HUES6 (cell line): Measurements from ENCODE around the gene SLC39A10.
A peak's percentile ranks its signal among the peaks of the same experiment; 100 is the strongest.

Experiments
- H3K27ac ChIP-seq: 2 replicates; pipeline ENCODE4 v1.7.0; 2013; ENCODE audit warnings: low read depth, mild to moderate bottlenecking, low read length, inconsistent platforms
- H3K27me3 ChIP-seq: 2 replicates; pipeline ENCODE4 v1.6.1; 2013; ENCODE audit warnings: low read length; ENCODE audit not compliant: control insufficient read depth, insufficient read depth
- H3K36me3 ChIP-seq: 2 replicates; pipeline ENCODE4 v1.6.1; 2013; ENCODE audit warnings: low read length; ENCODE audit not compliant: control insufficient read depth, insufficient read depth
- H3K4me1 ChIP-seq: 2 replicates; pipeline ENCODE4 v1.6.1; 2013; ENCODE audit warnings: low read length; ENCODE audit not compliant: control insufficient read depth, insufficient read depth
- H3K4me3 ChIP-seq: 2 replicates; pipeline ENCODE4 v1.5.1; 2013; ENCODE audit warnings: low read depth, low read length
- H3K9ac ChIP-seq: one replicate; pipeline ENCODE4 v1.6.1; 2013; ENCODE audit warnings: mild to moderate bottlenecking, low read length
- H3K9me3 ChIP-seq: 2 replicates; pipeline ENCODE4 v1.6.1; 2013; ENCODE audit warnings: low read depth, low read length; ENCODE audit not compliant: control insufficient read depth, insufficient read depth

Gene SLC39A10

DNA sequence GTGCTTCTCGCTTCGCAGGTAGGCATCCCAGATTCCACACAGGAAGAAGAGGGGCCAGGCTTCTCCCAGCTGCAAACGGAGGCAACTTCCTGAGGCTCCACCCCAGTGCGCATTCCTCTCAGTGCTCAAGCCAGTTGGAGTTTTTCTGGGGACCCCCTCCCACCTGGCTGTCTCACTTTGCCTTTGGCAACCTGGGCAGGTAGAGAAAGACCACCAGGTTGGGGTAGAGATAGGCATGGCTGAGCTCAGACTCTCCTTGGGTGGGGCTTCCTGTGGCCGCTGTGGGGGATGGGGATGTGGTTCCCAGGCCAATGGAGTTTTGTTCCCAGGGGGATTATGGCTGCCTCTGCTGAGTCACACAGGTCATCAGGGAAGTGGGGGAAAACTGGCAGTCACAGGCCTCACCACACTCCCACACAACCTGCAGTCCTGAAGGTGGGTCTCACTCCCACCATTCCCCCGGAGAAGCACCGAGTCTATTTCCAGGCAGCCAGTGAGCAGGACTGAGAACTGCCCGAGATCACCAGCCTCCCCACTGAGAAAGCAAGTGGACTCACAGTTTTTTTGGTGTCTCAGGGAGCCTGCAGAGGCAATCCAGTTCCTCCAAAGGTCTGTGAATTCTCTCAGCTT is 38.1 kb downstream of the SLC39A10 start:
- no peak overlapping the region for H3K4me3 ChIP-seq
- H3K4me1 ChIP-seq, result peaks cover 17% of the 10 kb centered on the region
- peaks cover 11% of the 10 kb centered on the region; the same call in 1 of the 2 replicates for H3K9me3 ChIP-seq
- peak overlapping the region; percentile 63 for H3K27ac ChIP-seq
- H3K9ac ChIP-seq, result peak overlapping the region; percentile 58
- H3K36me3 ChIP-seq, result 0 out of 2 replicates have a peak, but pooled peaks cover 5% of the 10 kb centered on the region
- H3K27me3 ChIP-seq, result no peaks in the 10 kb centered on the region

DNA sequence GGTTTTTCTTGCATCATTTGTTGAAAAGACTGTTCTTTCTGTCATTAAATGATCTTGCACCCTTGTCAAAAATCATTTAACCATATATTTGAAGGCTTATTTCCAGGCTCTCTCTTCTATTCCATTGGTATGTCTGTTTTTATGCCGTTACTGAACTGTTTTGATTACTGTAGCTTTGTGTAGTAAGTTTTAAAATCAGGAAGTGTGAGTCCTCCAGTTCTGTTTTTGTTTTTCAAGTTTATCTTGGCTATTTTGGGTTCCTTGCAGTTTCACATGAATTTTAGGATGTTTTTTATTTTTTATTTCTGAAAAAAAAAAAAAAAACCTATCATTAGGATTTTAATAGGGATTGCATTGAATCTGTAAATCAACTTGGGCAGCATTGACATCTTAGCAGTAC is 39.0 kb downstream of the SLC39A10 start:
- H3K27ac ChIP-seq, result no peak overlapping the region
- no peak overlapping the region for H3K4me3 ChIP-seq
- peaks cover 16% of the 10 kb centered on the region; the same call in 1 of the 2 replicates for H3K9me3 ChIP-seq
- 0 out of 2 replicates have a peak, but pooled peaks cover 2% of the 10 kb centered on the region for H3K36me3 ChIP-seq
- H3K27me3 ChIP-seq, result no peaks in the 10 kb centered on the region
- H3K9ac ChIP-seq, result no peak overlapping the region
- H3K4me1 ChIP-seq, result peaks cover 17% of the 10 kb centered on the region

DNA sequence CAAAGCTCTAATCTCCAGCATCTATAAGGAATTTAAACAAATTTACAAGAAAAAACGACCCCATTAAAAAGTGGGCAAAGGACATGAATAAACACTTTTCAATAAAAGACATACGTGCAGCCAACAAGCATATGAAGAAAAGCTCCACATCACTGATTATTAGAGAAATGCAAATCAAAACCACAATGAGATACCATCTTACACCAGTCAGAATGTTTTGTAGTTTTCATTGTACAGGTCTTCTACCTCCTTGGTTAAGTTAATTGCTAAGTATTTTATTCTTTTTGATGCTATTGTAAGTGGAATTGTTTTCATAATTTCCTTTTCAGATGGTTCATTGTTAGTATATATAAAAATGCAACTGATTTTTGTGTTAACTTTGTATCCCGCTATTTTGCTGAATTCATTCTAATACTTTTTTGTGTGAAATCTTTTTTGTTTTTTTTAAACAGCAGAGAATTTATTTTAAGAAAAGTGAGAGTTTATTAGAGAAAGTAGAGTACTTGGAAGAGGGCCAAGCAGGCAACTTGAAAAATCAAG is 40.7 kb downstream of the SLC39A10 start:
- peaks cover 17% of the 10 kb centered on the region for H3K4me1 ChIP-seq
- H3K36me3 ChIP-seq, result 0 out of 2 replicates have a peak, but pooled peaks cover 2% of the 10 kb centered on the region
- H3K27ac ChIP-seq, result no peak overlapping the region
- no peak overlapping the region for H3K9ac ChIP-seq
- no peak overlapping the region for H3K4me3 ChIP-seq
- peaks cover 12% of the 10 kb centered on the region; the same call in 1 of the 2 replicates for H3K9me3 ChIP-seq
- H3K27me3 ChIP-seq, result no peaks in the 10 kb centered on the region

DNA sequence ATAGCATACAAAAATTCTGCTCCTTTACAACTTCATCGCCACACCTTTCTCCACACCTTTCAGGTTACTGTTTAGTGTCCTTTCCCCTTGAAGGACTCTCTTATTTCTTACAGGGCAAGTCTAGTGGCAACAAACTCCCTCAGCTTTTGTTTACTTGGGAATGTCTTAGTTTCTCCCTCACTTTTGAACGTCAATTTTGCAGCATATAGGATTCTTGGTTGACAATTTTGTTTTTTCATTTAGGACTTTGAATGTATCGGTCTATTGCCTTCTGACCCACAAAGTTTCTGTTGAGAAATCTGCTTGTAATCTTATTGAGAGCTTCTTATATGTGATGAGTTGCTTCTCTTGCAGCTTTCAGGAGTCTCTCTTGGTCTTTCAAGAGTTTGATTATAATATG is 43.5 kb downstream of the SLC39A10 start:
- no peak overlapping the region for H3K9ac ChIP-seq
- H3K27ac ChIP-seq, result no peak overlapping the region
- H3K36me3 ChIP-seq, result 0 out of 2 replicates have a peak, but pooled peaks cover 2% of the 10 kb centered on the region
- H3K9me3 ChIP-seq, result peaks cover 8% of the 10 kb centered on the region; the same call in 1 of the 2 replicates
- peaks cover under 1% of the 10 kb centered on the region; the same call in 1 of the 2 replicates for H3K4me1 ChIP-seq
- H3K4me3 ChIP-seq, result no peak overlapping the region
- H3K27me3 ChIP-seq, result no peaks in the 10 kb centered on the region

DNA sequence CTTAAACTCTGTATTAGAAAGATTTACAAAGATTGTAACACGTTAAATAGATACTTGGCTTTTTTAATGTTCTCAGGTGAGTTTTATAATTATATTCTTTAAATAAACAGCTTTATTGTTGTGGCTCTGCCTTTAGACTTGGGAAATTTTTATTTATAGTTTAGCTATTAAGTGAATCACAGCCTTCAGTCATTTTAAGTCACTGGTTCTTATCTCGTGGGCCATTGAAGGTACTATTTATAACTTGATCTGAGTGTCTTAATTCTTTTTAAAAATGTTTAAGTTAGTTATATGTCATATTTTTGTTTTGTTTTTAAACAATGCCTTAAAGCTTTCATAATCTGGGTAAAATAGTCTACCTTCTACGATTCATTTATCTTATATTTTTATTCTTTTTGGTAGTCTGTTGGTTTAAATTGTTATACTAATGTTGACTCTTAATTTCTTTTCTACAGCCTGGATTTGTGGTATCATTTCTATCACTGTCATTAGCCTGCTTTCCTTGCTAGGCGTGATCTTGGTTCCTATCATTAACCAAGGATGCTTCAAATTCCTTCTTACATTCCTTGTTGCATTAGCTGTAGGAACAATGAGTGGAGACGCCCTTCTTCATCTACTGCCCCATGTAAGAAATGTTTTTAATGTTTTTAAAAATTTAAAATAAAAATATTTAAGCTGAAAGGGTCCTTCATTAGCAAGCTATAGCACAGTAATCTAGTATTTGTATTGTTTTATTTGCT is 49.3 kb downstream of the SLC39A10 start:
- no peak overlapping the region for H3K27ac ChIP-seq
- no peaks in the 10 kb centered on the region for H3K27me3 ChIP-seq
- H3K36me3 ChIP-seq, result peaks cover 16% of the 10 kb centered on the region
- no peak overlapping the region for H3K9ac ChIP-seq
- H3K4me3 ChIP-seq, result no peak overlapping the region
- H3K9me3 ChIP-seq, result no peaks in the 10 kb centered on the region
- no peaks in the 10 kb centered on the region for H3K4me1 ChIP-seq

DNA sequence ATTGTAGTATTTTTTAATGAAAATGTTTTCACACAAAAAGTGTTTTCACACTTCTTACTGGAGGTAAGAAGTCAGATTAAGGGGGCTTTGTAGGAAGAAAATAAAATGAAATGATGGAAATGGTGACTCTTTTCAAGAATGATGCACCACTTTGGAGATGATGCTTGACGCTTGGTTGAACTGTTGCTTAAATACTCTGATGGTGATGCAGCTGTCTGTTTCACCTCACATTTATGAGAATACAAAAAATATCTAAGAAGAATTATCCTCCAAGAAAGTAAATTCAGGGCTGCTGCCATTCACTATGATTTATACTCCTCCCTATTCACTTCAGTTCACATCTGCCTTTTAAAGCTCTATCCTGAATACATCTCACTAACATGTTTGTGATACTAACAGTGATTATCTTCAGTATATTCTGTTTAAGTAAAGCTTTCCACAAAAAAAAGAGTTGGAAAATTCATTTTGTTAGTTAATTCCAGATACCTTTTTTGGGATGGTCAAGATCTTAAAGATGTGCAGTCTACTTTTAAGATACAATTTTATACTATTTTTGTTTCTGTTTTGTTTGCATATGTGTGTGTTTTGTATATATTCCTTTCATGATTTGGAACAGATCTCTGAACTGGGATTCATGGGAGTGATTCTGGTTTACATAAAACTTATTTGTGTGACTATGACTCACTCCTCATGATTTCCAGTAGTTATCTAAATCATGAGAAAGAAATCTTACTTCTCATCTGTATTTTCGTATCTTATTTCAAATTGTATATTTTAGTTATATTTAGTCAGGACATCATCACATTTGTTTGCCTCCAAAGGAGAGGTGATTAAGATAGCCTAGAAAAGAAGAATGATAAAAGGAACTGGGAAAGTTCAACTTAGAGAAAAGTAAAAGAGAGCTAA is 53.1 kb downstream of the SLC39A10 start:
- H3K4me1 ChIP-seq, result no peaks in the 10 kb centered on the region
- H3K36me3 ChIP-seq, result peaks cover 43% of the 10 kb centered on the region
- no peaks in the 10 kb centered on the region for H3K9me3 ChIP-seq
- no peak overlapping the region for H3K4me3 ChIP-seq
- no peak overlapping the region for H3K27ac ChIP-seq
- H3K9ac ChIP-seq, result no peak overlapping the region
- H3K27me3 ChIP-seq, result no peaks in the 10 kb centered on the region

DNA sequence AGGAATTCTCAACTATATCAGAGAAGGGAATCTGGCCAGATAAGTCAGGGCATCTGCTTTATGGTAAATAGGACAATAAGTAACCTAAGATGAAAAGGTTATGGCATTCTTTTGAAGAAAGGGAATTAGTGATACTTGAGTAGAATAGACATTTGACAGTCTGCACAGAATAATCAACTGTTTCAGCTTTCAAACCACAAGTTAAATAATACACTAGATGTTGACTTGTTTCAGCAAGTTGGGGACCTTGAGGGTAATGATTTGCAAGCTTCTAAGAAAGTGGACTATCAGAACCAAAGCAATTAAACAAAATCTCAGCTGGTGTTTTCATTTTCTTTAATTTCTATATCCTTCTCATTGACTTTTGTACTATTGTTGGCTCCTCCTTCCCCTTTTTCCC is 54.5 kb downstream of the SLC39A10 start:
- no peak overlapping the region for H3K9ac ChIP-seq
- no peaks in the 10 kb centered on the region for H3K9me3 ChIP-seq
- peaks cover 55% of the 10 kb centered on the region for H3K36me3 ChIP-seq
- H3K4me1 ChIP-seq, result no peaks in the 10 kb centered on the region
- no peak overlapping the region for H3K4me3 ChIP-seq
- no peak overlapping the region for H3K27ac ChIP-seq
- H3K27me3 ChIP-seq, result no peaks in the 10 kb centered on the region

DNA sequence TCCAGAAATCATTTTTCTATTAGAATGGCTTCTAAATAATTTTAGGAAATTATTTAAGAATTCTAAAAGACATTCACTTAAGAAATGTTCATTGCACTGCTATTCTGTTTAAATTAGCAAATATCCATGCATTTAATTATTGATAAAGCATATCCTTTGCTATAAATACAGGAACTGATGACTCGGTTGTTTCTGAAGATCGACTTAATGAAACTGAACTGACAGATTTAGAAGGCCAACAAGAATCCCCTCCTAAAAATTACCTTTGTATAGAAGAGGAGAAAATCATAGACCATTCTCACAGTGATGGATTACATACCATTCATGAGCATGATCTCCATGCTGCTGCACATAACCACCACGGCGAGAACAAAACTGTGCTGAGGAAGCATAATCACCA is 59.4 kb downstream of the SLC39A10 start:
- no peaks in the 10 kb centered on the region for H3K9me3 ChIP-seq
- H3K4me1 ChIP-seq, result no peaks in the 10 kb centered on the region
- H3K9ac ChIP-seq, result no peak overlapping the region
- no peaks in the 10 kb centered on the region for H3K27me3 ChIP-seq
- H3K27ac ChIP-seq, result no peak overlapping the region
- H3K4me3 ChIP-seq, result no peak overlapping the region
- peaks cover 75% of the 10 kb centered on the region for H3K36me3 ChIP-seq

DNA sequence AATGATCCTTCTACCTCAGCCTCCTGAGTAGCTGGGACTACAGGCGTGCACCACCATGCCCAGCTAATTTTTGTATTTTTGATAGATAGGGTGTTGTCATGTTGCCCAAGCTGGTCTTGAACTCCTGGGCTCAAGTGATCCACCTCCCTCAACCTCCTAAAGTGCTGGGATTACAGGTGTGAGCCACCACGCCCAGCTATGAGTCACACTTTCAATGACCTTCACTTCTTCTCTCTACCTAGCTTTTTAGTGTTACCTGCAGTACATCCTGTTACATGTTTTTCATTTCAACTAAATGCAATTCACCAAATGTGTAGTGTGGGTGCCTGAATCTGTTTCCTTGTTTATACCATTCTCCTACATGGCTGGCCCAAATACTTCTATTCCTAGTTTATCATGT is 64.0 kb downstream of the SLC39A10 start:
- no peaks in the 10 kb centered on the region for H3K4me1 ChIP-seq
- no peak overlapping the region for H3K27ac ChIP-seq
- H3K4me3 ChIP-seq, result no peak overlapping the region
- H3K9me3 ChIP-seq, result no peaks in the 10 kb centered on the region
- no peaks in the 10 kb centered on the region for H3K27me3 ChIP-seq
- H3K9ac ChIP-seq, result no peak overlapping the region
- peaks cover 75% of the 10 kb centered on the region for H3K36me3 ChIP-seq

DNA sequence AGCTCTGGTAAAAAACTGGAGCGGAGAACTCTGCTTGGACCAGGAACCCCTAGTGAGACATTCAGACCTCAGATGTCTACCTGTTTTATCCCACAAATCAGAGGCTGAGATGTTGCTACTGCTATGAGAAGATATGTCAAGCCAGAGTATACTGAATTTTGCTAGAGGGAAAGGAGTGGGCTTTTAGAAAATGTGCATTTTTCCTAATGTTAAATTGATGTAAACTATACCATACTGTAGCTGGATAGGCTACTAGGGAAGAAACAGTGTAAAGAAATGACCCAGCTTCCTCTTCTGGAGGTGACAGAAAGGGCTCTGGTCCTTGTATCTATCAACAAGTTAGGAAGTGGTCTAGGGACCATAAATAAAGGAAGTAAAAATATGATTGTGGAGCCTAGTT is 65.0 kb downstream of the SLC39A10 start:
- Histone ChIP-seq H3K36me3 (peaks cover 66% of the 10 kb centered on the region), H3K4me3 (no peak overlapping the region), H3K4me1 (no peaks in the 10 kb centered on the region), H3K27me3 (no peaks in the 10 kb centered on the region), H3K9me3 (no peaks in the 10 kb centered on the region), H3K9ac (no peak overlapping the region), H3K27ac (no peak overlapping the region)
